Hematopoietic multipotent progenitor cell treated with erythropoietin and hydrocortisone succinate and interleukin-3 and kit ligand, for 15 days (in vitro differentiated cells): ENCODE data around the gene HBG1.

Experiments used
- DNase-seq: peaks from one replicate; pipeline ENCODE4 v3.0.0-alpha.2; 2015; ENCODE audit warnings: low spot score

Gene HBG1

DNA sequence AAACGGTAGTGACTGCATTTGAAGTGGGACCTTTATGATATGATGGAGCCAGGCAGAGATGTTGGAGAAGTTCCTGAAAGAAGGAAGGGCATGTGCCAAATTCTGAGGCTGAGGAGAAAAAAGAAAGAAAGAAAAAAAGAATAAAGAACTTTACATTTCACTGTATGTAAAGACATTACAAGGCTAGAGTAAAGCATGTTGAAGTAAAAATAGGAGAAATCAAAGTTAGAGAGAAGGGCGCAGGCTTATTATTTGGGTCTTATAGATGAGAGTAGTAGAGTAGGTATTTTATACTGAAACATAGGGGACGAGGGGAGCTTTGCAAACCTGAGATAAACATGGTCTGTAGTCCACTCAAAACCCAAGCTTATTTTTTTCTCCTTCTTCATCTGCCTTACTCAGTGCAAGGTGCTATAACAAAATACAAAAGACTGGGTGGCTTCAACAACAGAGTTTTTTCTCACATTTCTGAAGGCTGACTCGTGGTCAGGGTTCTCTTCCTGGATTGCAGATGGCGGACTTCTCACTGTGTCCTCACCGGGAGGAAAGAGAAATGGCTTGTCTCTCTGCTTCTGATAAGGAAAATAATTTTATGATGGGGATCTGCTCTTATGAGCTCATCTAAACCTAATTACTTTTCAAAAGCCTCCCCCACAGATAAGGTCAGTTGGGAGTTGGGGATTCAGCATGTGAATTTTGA, 2.7 kb downstream of the HBG1 start:
- DNase-seq, result peak; percentile 64

DNA sequence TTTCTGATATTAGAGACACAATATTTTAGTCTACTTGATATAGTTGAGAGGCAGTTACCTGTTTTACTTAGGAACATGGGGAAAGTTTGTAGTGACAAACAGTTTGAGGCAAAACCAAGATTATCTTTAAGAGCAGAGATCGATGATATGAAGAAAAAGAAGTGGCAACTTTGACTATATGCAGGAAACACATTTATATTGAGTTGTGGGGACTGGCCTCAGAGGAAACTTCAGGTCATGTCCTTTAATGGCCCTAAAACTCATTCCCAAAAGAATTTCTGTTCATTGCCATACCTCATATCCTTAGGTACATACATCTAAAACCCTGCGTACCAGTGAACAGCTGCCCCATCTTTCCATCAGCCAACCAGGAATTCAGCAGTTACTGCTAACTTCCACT, 4.5 kb downstream of the HBG1 start:
- DNase-seq, result no peak

GRCh38 chr11:5243816-5244180, 5.9 kb downstream of the HBG1 start:
- DNase-seq, result no peak

DNA sequence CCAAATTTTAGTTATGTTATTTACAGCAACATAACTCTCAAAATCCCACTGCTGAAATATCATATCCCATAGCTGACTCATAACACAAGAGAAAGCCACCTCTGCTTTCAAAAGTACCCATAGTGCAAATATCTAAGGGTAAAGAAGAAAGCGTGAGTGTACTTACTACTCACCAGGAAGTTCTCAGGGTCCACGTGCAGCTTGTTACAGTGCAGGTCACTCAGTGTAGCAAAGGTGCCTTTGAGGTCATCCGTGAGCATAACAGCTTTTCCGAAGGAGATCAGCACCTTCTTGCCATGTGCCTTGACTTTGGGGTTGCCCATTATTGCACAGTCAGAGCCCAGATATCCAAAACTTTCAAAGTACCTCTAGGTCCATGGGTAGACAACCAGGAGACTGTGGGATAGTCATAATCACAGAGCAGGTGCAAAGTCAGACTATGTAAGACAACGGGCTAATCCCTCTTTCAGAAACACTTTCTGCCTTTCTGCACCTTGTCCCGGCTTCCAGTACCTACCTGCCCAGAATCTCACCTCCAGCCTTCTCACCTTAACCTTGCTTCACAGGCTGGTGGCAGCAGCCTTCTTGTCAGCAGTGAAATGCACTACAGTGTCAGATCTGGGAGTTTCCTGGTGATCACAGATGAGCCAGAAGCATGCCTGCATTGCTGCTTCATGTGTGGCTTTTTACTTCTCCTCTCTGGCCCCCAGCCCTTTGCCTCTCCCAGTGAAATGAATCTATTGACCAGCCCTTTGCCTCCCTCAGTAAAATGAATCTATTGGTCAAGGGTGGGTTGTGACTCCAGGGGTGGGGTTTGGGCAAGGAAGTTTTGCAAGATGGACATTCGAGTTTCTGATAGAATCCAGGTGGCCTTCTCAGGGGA, 6.5 kb downstream of the HBG1 start:
- DNase-seq, result peak; percentile 76

- DNase-seq, result peak; percentile 66
Measured at GRCh38 chr11:5242208-5242607, 7.4 kb downstream of the HBG1 start.

GRCh38 chr11:5241458-5241857, 8.2 kb downstream of the HBG1 start:
- peak; percentile 53 for DNase-seq

DNA sequence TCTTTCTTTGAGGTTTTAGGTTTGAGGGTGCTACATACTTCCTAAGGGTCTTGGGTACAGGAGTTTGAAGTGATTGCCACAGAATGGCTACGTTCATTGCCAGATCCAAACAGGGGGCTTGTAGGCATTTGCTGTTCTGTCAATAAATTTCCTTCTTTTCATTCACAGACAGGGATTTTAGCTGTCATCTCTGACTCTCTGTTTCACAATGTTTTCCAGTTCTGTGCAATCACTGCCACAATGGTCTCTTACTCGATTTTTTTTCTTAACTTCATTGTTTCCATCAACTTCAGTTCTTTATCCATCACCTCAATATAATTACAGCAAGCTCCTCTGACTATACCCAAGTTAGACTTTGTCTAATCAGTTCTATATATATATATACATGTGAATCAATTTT, 9.2 kb downstream of the HBG1 start:
- peak; percentile 54 for DNase-seq

- peak; percentile 55 for DNase-seq
Measured at GRCh38 chr11:5240056-5240455, 9.6 kb downstream of the HBG1 start.

GRCh38 chr11:5239046-5239445, 10.6 kb downstream of the HBG1 start:
- DNase-seq, result peak; percentile 74

- DNase-seq, result peak; percentile 19
Measured at GRCh38 chr11:5238486-5238885, 11.2 kb downstream of the HBG1 start.

- DNase-seq, result no peak
Measured at GRCh38 chr11:5237420-5237819, 12.2 kb downstream of the HBG1 start.

DNA sequence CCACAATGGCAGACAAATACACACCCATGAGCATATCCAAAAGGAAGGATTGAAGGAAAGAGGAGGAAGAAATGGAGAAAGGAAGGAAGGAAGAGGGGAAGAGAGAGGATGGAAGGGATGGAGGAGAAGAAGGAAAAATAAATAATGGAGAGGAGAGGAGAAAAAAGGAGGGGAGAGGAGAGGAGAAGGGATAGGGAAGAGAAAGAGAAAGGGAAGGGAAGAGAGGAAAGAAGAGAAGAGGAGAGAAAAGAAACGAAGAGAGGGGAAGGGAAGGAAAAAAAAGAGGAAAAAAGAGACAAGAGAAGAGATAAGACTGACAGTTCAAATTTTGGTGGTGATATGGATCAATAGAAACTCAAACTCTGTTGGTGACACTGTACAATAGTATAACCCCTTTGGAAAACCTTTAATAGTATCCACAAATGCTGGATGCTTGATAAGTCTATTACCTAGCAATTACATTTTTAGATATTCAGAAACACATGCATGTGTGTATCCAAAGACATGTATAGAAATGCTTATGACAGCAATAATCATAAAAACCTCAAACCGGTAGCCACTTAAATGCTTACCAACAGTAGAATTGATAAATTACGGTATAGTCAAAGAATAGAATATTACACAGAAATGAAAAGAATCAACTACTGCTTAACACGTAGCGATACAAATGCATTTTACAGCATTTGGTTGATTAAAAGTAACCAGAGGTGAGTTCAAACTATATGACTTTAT, 14.1 kb downstream of the HBG1 start:
- DNase-seq, result peak; percentile 31

DNA sequence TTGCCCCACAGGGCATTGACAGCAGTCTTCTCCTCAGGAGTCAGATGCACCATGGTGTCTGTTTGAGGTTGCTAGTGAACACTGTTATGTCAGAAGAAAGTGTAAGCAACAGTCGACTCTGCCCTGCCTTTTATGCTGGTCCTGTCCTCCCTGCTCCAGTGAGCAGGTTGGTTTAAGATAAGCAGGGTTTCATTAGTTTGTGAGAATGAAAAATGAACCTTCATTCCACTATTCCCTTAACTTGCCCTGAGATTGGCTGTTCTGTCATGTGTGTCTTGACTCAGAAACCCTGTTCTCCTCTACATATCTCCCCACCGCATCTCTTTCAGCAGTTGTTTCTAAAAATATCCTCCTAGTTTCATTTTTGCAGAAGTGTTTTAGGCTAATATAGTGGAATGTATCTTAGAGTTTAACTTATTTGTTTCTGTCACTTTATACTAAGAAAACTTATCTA, 15.2 kb downstream of the HBG1 start, which contains the start of gene HBD:
Gene HBD (minus strand): TSS at position 103 of the 454 bp plus-strand sequence. CDS start 50 bp downstream, at position 53.
- peak; percentile 86 for DNase-seq

- DNase-seq, result peak; percentile 62
Measured at GRCh38 chr11:5233307-5233706, 16.4 kb downstream of the HBG1 start.

DNA sequence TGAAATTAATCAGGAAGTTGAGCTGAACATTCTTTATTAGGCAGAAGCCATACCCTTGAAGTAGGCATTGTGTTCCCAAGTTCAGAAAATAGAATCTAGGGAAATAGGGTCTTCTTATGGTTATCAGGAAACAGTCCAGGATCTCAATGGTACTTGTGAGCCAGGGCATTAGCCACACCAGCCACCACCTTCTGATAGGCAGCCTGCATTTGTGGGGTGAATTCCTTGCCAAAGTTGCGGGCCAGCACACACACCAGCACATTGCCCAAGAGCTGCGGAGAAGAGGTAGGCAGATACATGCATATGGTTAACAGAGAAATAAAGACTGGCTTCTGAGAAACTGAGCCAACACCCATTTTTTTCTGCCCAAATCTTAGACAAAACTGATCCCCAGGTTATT, 16.8 kb downstream of the HBG1 start:
- peak; percentile 82 for DNase-seq

DNA sequence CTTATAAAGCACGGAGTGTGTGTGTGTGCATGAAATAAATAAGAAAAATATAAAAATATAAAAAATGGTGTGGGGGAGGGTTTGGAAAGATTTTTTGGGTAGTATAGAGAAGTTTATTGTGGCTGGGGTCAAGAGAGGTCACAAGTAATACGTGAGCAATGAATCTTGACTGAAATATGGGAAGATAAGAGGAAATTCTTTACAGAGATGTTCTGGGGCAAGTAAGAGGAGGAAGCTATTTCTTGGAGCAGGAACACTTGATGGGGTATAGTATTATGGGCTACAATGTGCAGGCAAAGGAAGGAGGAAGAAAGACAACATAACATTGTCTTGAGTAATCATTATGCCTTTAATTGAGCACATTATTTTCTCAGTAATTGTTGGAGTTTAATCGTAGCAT, 17.5 kb downstream of the HBG1 start:
- peak; percentile 62 for DNase-seq

DNA sequence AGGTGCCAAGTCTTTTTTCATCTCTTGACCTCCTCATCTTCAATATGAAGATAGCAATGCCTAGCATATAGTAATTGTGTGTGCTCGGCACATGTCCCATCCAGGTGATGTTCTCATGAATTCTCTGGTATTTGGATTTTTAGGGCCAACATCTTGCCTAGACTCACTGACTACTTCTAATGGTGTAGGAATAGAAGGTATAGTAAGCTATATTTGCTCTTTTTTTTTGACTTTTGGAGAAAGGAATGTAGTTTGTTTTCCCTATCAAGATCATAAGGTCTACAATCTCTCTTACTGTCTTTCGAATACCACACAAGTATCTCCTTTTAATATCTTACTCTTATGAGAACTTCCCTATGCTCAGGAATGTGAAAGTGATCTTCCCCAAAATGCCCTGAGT, 18.5 kb downstream of the HBG1 start:
- DNase-seq, result peak; percentile 68

DNA sequence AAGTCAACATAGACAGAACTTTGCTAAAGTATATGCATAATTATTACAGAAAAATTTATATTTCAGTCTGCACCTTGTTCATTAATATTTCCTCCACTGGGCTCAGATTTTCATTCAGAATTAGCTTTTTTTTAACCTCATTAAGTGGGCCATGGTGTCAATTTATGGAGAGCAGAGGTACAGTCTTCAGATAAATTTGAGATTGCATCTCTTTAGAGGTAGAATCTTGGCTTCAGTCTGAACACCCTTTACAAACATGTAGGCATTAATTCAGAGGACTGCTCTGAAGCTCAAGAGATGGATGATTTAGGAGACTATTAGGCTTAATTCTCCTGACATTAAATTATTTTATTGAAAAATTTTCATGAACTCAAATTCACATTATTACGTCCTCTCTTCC, 19.4 kb downstream of the HBG1 start:
- DNase-seq, result peak; percentile 50

GRCh38 chr11:5229796-5230195, 19.9 kb downstream of the HBG1 start:
- peak; percentile 58 for DNase-seq

DNA sequence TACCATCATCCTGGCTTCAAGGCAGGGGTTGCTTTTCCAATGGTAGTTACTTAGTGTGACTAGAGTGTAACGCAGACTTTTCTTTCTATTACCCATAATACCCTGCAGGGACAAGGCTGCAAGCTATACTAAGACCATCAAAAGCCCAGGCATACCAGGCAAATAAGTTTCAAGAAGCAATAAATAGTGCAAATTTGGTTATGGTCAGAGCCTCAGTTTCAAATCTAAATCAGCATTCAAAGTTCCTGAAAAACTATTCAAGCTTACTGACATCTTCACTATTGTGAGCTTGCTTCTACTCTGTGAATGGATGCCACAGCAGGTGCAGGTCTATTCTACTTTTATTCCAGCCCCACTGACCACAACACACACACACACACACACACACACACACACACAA, 20.3 kb downstream of the HBG1 start:
- DNase-seq, result peak; percentile 50

DNA sequence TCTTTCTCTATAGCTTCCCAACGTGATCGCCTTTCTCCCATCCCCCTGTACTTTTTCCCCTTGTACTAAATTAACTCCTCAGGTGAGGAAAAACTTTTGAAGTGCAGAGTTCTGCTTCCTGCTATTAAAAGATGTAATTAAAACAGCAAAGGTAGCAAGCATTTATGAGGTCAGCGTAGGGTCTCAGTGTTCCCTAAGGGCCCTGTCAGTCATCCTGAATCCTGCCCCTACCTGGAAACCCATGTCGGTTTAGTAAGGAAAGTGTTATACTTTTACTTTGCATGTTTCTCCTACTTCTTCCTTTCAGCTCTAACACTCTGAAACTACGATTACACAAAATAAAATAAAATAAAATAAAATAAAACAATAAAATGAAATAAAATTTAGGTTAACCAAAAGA, 21.5 kb downstream of the HBG1 start:
- DNase-seq, result peak; percentile 51

DNA sequence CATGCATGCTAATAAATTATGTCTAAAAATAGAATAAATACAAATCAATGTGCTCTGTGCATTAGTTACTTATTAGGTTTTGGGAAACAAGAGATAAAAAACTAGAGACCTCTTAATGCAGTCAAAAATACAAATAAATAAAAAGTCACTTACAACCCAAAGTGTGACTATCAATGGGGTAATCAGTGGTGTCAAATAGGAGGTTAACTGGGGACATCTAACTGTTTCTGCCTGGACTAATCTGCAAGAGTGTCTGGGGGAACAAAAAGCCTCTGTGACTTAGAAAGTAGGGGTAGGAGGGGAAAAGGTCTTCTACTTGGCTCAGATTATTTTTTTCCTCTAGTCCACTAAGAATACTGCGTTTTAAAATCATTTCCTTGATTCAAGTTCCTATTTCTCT, 22.0 kb downstream of the HBG1 start:
- DNase-seq, result peak; percentile 70
